Tibial nerve (tissue), 3 donors: ENCODE measurements around the gene TBL2.

Experiments used
- POLR2A ChIP-seq, 2 donors: fragments of 450-650 bp; IDR thresholded peaks; one replicate each; pipeline ENCODE4 v1.6.1; 2017; ENCODE audit warnings: antibody characterized with exemption in 2 of 2, mild to moderate bottlenecking in 2 of 2, moderate library complexity in 2 of 2
- TF ChIP-seq, protein P1 (sequence below), 5 experiments: fragments of 200-600 bp in 3 of 5; fragments of 450-650 bp in 2 of 5; sonication (generic) in 3 of 5; IDR thresholded peaks; one replicate each; pipeline ENCODE4 v1.5.1; 2016 to 2019; ENCODE audit warnings: antibody characterized with exemption in 5 of 5, mild to moderate bottlenecking in 3 of 5, moderate library complexity in 2 of 5

GRCh38 chr7:73578342-73579128 lies at the start of gene TBL2:
- TF ChIP-seq, protein P1, sequence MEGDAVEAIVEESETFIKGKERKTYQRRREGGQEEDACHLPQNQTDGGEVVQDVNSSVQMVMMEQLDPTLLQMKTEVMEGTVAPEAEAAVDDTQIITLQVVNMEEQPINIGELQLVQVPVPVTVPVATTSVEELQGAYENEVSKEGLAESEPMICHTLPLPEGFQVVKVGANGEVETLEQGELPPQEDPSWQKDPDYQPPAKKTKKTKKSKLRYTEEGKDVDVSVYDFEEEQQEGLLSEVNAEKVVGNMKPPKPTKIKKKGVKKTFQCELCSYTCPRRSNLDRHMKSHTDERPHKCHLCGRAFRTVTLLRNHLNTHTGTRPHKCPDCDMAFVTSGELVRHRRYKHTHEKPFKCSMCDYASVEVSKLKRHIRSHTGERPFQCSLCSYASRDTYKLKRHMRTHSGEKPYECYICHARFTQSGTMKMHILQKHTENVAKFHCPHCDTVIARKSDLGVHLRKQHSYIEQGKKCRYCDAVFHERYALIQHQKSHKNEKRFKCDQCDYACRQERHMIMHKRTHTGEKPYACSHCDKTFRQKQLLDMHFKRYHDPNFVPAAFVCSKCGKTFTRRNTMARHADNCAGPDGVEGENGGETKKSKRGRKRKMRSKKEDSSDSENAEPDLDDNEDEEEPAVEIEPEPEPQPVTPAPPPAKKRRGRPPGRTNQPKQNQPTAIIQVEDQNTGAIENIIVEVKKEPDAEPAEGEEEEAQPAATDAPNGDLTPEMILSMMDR (IDR thresholded peaks at IDR 0.05): peak in 3 of 5 experiments; percentile 16 to 39 (median 37)
- peak; percentile 79 to 87 for TF ChIP-seq POLR2A (IDR thresholded peaks at IDR 0.05)
